ENCODE results near the gene ERAL1.
"Not testable (repeated sequence)": the region's sequence is repeated elsewhere in the genome, so short reads cannot be mapped to it uniquely, and the experiment has no call there.

ERAL1 gene

GRCh38 chr17:28874750-28875149, 19.9 kb downstream of the ERAL1 start:
- H3K27ac ChIP-seq (replicated peaks): no peak overlapping the region
- no peak for TF ChIP-seq GABPA (IDR thresholded peaks at IDR 0.05; ENCODE audit: low read depth)
- TF ChIP-seq, protein P1, sequence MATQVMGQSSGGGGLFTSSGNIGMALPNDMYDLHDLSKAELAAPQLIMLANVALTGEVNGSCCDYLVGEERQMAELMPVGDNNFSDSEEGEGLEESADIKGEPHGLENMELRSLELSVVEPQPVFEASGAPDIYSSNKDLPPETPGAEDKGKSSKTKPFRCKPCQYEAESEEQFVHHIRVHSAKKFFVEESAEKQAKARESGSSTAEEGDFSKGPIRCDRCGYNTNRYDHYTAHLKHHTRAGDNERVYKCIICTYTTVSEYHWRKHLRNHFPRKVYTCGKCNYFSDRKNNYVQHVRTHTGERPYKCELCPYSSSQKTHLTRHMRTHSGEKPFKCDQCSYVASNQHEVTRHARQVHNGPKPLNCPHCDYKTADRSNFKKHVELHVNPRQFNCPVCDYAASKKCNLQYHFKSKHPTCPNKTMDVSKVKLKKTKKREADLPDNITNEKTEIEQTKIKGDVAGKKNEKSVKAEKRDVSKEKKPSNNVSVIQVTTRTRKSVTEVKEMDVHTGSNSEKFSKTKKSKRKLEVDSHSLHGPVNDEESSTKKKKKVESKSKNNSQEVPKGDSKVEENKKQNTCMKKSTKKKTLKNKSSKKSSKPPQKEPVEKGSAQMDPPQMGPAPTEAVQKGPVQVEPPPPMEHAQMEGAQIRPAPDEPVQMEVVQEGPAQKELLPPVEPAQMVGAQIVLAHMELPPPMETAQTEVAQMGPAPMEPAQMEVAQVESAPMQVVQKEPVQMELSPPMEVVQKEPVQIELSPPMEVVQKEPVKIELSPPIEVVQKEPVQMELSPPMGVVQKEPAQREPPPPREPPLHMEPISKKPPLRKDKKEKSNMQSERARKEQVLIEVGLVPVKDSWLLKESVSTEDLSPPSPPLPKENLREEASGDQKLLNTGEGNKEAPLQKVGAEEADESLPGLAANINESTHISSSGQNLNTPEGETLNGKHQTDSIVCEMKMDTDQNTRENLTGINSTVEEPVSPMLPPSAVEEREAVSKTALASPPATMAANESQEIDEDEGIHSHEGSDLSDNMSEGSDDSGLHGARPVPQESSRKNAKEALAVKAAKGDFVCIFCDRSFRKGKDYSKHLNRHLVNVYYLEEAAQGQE (IDR thresholded peaks at IDR 0.05; ENCODE audit: insufficient replicate concordance, low read depth): no peak
- TF ChIP-seq CTCF (IDR thresholded peaks at IDR 0.05; ENCODE audit: insufficient read depth, low read length): no peak
- no peak for TF ChIP-seq POLR2AphosphoS5 (IDR thresholded peaks at IDR 0.05; ENCODE audit: low read depth)
- no peak for TF ChIP-seq SPI1 (IDR thresholded peaks at IDR 0.05; ENCODE audit: borderline replicate concordance, low read depth)
- DNase-seq (ENCODE audit: low read depth in 1 of 2, low spot score in 1 of 2): no peak
- no peak overlapping the region for H3K4me3 ChIP-seq (replicated peaks; ENCODE audit: insufficient read depth, low read length)
- no peaks in the 10 kb centered on the region for H3K27me3 ChIP-seq (ENCODE audit: insufficient read depth, poor library complexity, severe bottlenecking)

- TF ChIP-seq SPI1 (IDR thresholded peaks at IDR 0.05; ENCODE audit: borderline replicate concordance, low read depth): no peak
- no peak for TF ChIP-seq GABPA (IDR thresholded peaks at IDR 0.05; ENCODE audit: low read depth)
- TF ChIP-seq, protein P1 (IDR thresholded peaks at IDR 0.05; ENCODE audit: insufficient replicate concordance, low read depth): no peak
- no peak for TF ChIP-seq CTCF (IDR thresholded peaks at IDR 0.05; ENCODE audit: insufficient read depth, low read length)
- TF ChIP-seq POLR2AphosphoS5 (IDR thresholded peaks at IDR 0.05; ENCODE audit: low read depth): no peak
- Histone ChIP-seq H3K27ac (replicated peaks) (no peak overlapping the region), H3K27me3 (ENCODE audit: insufficient read depth, poor library complexity, severe bottlenecking) (no peaks in the 10 kb centered on the region), H3K4me3 (replicated peaks; ENCODE audit: insufficient read depth, low read length) (no peak overlapping the region)
- DNase-seq (ENCODE audit: low read depth in 1 of 2, low spot score in 1 of 2): no peak
These were observed 21.2 kb downstream of the ERAL1 start for GRCh38 chr17:28875848-28876550.

GRCh38 chr17:28877150-28877711, 22.4 kb downstream of the ERAL1 start:
- H3K4me3 ChIP-seq (replicated peaks; ENCODE audit: insufficient read depth, low read length); H3K27ac ChIP-seq (replicated peaks); DNase-seq (ENCODE audit: low read depth in 1 of 2, low spot score in 1 of 2); H3K27me3 ChIP-seq (ENCODE audit: insufficient read depth, poor library complexity, severe bottlenecking): not testable (repeated sequence)

DNA sequence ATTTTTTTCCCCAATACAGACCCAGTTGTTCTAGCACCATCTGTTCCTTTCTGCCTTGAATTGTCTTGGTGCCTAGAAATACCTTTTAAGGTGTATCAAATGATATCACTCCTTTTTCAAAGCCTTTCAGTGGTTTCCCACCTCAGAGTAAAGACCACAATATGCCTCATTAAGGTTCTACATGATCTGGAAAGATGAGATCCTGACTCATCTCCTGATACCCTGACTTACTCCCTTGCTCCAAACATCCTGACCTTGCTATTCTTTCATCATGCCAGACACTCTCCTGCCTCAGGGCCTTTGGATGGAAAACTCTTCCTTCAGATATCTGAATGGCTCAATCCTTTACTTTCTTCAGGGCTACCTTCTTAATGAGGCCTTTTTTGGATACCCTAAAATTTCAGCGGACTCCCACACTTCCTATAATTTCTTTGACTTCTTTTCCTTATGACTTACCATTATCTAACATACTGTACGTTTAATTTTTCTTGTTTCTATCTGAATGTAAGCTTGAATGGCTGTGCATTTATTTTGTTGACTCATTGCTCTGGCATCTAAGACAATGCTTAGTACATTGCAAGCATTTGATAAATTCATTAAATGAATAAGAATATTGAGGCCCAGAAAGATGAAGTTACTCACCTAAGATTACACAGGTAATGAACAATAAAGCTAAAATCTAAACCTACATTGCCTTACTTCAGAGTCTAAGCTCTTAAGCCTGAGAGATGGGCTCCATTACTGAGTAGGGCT, 23.5 kb downstream of the ERAL1 start:
- no peak for DNase-seq (ENCODE audit: low read depth in 1 of 2, low spot score in 1 of 2)
- H3K4me3 ChIP-seq (replicated peaks; ENCODE audit: insufficient read depth, low read length): no peak overlapping the region
- H3K27ac ChIP-seq (replicated peaks): no peak overlapping the region
- H3K27me3 ChIP-seq (ENCODE audit: insufficient read depth, poor library complexity, severe bottlenecking): no peaks in the 10 kb centered on the region
- TF ChIP-seq, protein P1 (IDR thresholded peaks at IDR 0.05; ENCODE audit: insufficient replicate concordance, low read depth): no peak
- TF ChIP-seq POLR2AphosphoS5 (IDR thresholded peaks at IDR 0.05; ENCODE audit: low read depth): no peak
- TF ChIP-seq GABPA (IDR thresholded peaks at IDR 0.05; ENCODE audit: low read depth): no peak
- TF ChIP-seq SPI1 (IDR thresholded peaks at IDR 0.05; ENCODE audit: borderline replicate concordance, low read depth): no peak
- TF ChIP-seq CTCF (IDR thresholded peaks at IDR 0.05; ENCODE audit: insufficient read depth, low read length): no peak
